Left lobe of liver (tissue), 2 donors: ENCODE data around the gene ANKRD7. TPM values are rescaled to one million over a fixed set of nuclear protein-coding genes. Genes with fewer than 3 reads are reported as not detected.
"Not testable (repeated sequence)": the region's sequence is repeated elsewhere in the genome, so short reads cannot be mapped to it uniquely, and the experiment has no call there.

Experiments
- ATAC-seq: fragments of 200-7000 bp; cut with Tn5 transposase; one replicate; pipeline ENCODE4 v1.9.1; 2020; ENCODE audit warnings: mild to moderate bottlenecking, moderate library complexity
- DNase-seq: peaks from one replicate; pipeline ENCODE4 v3.0.0-alpha.2; 2020; ENCODE audit warnings: low spot score
- total RNA-seq: library from RNA; stranded (reverse); gene quantifications from one replicate; pipeline ENCODE4 v1.2.1, GENCODE V29; 2021
- donor health status: DM: no; HTN: no; CAD: no; lungs with moderate emphysema.
- donor health status: DM: no; HTN: yes; CAD: no.

ANKRD7 gene
- total RNA-seq, 1 donor from 2014 or later = not detected

DNA sequence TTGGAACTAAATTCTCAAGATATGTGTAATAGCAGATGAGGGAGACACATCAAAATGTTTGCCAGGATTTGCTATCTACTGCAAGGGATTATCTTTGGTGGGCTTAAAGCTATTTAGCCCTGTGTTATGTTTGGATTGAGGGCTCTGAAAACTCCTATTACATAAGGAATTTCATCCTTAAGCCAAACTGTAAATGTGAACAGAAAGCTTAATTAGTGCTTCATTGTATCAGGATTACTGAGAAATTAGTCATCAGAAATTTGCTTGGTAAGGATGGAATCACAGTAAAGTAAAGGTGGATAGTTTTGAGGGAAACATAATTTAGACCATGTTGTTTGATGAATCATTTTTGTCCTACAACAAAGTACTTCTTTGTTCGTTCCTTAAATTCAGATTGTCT, 8.3 kb downstream of the ANKRD7 start:
- DNase-seq (no peak), ATAC-seq (no peak)

- no peak for ATAC-seq
Measured at GRCh38 chr7:118233799-118234198, 9.3 kb downstream of the ANKRD7 start.

DNA sequence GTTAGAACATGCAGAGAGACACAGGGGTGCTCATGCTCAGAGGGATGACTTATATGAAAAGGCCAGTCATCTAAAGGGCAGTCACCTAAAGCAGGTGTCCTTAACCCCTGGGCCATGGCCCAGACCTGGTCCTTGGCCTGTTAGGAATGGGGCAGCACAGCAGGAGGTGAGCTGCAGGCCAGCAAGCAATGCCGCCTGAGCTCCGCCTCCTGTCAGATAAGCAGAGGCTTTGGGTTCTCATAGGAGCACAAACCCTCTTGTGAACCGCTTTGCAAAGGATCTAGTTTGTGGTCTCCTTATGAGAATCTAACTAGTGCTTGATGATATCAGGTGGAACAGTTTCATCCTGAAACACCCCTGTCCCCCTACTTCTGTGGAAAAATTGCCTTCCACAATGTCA, 14.5 kb downstream of the ANKRD7 start:
- ATAC-seq (no peak), DNase-seq (no peak)

More at GRCh38 chr7:118233799-118234198, 9.3 kb downstream of the ANKRD7 start:
- DNase-seq = no peak

DNA sequence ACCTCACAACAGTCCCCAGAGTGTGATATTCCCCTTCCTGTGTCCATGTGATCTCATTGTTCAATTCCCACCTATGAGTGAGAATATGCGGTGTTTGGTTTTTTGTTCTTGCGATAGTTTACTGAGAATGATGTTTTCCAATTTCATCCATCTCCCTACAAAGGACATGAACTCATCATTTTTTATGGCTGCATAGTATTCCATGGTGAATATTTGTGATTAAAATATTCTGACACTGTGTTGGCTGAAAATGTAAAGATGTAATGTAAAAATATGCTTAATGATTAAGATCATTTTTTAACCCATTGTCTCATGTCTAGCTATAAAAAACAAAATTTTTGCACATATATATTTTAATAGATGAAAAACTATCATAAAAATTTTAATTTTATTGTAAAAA, 15.8 kb downstream of the ANKRD7 start:
- not testable (repeated sequence) for DNase-seq, ATAC-seq

GRCh38 chr7:118243695-118244094, 19.2 kb downstream of the ANKRD7 start:
- ATAC-seq = no peak

GRCh38 chr7:118245267-118246040, 20.9 kb downstream of the ANKRD7 start:
- ATAC-seq = no peak

More at GRCh38 chr7:118243695-118244094, 19.2 kb downstream of the ANKRD7 start:
- DNase-seq = no peak

DNA sequence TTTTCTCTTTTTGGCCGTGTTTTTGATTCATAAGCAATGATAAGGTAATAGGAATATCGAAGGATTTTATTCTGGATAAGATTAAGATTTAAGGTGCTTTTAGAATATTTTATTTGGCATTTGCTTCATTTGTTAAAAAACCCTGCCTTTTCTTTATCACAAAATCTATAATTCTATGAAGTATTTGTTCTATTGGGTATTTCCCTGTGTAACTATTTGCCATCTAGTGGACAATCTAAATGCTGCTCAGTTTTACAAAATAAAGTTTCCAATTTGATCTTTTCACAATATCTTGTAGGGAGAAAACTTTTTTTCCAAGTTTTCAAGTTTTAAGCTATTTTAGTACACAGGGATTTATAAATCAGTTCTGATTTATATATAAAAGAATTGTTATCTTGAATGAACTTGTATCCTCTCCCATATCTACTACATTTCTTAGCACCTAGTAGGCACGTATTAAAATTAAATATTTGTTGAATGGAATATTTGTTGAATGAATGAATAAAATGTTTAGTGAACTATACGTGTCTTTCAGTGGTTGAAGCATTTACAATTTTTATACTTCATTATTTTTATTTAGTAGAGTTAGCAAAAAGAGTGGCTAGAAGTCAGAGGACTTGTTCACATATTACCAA, 26.5 kb downstream of the ANKRD7 start:
- ATAC-seq = no peak
- no peak for DNase-seq

More at GRCh38 chr7:118245267-118246040, 20.9 kb downstream of the ANKRD7 start:
- no peak for DNase-seq

GRCh38 chr7:118252087-118252486, 27.6 kb downstream of the ANKRD7 start:
- ATAC-seq (no peak), DNase-seq (no peak)

DNA sequence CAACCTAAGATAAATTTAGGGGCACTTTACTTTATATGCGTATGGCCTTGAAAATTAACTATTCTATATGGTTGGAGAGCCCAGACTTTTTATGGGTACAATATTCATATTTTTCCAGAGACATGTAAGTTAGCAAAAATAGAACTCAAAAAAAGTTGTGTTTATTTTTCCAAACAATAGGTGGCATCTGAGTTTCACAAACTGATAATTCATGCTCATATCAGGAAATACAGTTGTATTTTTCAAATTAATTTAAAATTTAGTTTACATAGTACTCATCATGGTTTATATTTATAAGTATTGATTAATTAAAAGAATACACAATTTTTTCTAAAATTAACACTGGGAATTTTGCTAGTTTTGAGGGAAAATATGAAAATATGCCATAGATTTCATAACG, 34.6 kb downstream of the ANKRD7 start:
- ATAC-seq (no peak), DNase-seq (no peak)

DNA sequence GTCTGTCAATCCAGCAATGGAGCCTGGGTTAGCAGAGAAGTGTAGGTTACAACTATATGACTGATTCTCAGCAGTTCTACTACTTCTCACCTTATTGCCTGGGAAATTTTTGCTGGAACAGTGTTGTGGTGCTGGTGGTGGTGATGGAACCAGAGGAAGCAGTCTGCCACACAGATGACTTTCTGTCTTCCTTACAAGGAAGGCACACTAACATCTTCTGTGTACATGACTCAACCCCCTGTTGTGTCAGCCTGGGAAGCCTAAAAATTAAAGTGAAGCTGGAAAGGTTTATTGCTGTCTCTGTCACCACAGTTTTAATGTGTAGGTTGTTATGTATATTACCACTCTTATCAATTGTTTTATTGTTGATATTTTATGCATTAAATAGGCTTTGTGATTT, 40.3 kb downstream of the ANKRD7 start:
- ATAC-seq (no peak), DNase-seq (no peak)

DNA sequence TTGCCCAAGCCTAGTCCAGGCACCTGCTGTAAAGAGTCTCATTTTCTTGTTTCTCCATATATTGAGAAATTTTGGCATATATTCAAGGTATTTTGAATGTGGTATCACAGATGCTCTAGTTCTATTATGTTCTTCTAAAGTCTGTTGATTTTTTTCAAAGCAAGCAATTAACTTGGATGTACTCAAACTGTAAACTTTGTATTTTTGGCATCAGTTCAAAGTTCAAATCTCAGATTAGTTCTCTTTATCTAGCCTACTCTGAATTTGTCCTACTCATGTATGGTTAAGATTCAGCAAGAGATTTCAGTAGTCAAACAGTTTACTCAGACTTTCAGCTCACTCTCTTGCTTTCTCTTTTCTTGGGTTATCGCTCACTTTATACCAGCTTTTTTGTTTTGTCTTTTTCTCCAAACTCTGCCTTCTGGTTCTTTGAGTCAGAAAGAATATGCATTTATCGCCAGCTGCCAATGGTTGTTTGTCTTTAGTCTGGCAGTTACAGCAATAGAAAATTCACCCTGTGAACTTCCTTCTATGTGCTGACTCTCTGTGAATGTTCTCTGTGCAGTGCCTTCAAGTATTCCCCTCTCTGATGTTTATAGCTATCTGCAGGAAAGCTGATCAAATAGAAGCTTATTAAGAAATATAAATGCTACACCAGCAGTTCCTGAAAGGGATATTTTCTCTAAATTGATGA, 56.0 kb downstream of the ANKRD7 start:
- DNase-seq = no peak
- no peak for ATAC-seq

- DNase-seq (no peak), ATAC-seq (no peak)
Measured at GRCh38 chr7:118281196-118281595, 56.7 kb downstream of the ANKRD7 start.

DNA sequence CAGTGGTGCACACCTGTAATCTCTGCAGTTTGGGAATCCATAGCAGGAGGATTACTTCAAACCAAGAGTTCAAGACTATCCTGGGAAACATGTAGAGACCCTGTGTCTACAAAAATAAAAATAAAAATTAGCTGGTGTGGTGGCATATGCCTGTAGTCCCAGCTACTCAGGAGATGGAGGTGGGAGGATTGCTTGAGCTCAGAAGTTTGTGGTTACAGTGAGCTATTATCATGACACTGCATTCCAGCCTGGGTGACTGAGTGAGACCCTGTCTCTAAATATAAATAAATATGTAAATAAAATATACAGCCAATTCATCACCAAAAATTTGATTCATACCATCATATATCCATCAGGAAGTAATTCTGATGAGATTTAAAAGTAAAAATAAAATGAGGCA, 60.9 kb downstream of the ANKRD7 start:
- no peak for ATAC-seq
- DNase-seq = no peak

GRCh38 chr7:118286131-118286530, 61.6 kb downstream of the ANKRD7 start:
- DNase-seq = no peak
- ATAC-seq = no peak

GRCh38 chr7:118288098-118288497, 63.6 kb downstream of the ANKRD7 start:
- DNase-seq = no peak
- no peak for ATAC-seq

GRCh38 chr7:118289476-118289875, 65.0 kb downstream of the ANKRD7 start:
- DNase-seq (no peak), ATAC-seq (no peak)

Other genes starting within 250 kb of the ANKRD7 start
- 6.8 TPM for gene LSM8, start 40.5 kb upstream of the ANKRD7 start, total RNA-seq